ENCODE results near the gene SLC35D3.
A peak's percentile ranks its signal among the peaks of the same experiment; 100 is the strongest.
"Not testable (repeated sequence)": the region's sequence is repeated elsewhere in the genome, so short reads cannot be mapped to it uniquely, and the experiment has no call there.

SLC35D3 gene
- 0 reads per million in 4 donors for total RNA-seq

- DNase-seq = no peak
These were observed at the start of gene SLC35D3 for GRCh38 chr6:136921936-136922684. TSS of gene SLC35D3 (plus strand) at chr6:136922301. CDS start at chr6:136922429, 128 bp downstream.

- no peak for DNase-seq
These were observed 48.4 kb upstream of the SLC35D3 start for GRCh38 chr6:136873748-136874147.

- not testable (repeated sequence) for DNase-seq
These were observed 45.6 kb upstream of the SLC35D3 start for GRCh38 chr6:136876469-136876868.

- no peak for DNase-seq
These were observed 41.2 kb upstream of the SLC35D3 start for GRCh38 chr6:136880748-136881460.

- no peak for DNase-seq
These were observed 36.0 kb upstream of the SLC35D3 start for GRCh38 chr6:136886091-136886490.

- no peak for DNase-seq
These were observed 34.1 kb upstream of the SLC35D3 start for GRCh38 chr6:136887953-136888352.

GRCh38 chr6:136889271-136890193 lies 32.6 kb upstream of the SLC35D3 start:
- no peak for DNase-seq

- DNase-seq = no peak
These were observed 31.8 kb upstream of the SLC35D3 start for GRCh38 chr6:136890194-136890839.

GRCh38 chr6:136890986-136891385 lies 31.1 kb upstream of the SLC35D3 start:
- peak in 1 of 5 donors; percentile 16 for DNase-seq

GRCh38 chr6:136893187-136893586 lies 28.9 kb upstream of the SLC35D3 start:
- peak in 1 of 5 donors; percentile 47 for DNase-seq

- DNase-seq = no peak
These were observed 26.2 kb upstream of the SLC35D3 start for GRCh38 chr6:136895901-136896300.

GRCh38 chr6:136897071-136897470 lies 25.0 kb upstream of the SLC35D3 start:
- DNase-seq = no peak

GRCh38 chr6:136901212-136901784 lies 20.8 kb upstream of the SLC35D3 start:
- no peak for DNase-seq

GRCh38 chr6:136904477-136904876 lies 17.6 kb upstream of the SLC35D3 start:
- DNase-seq = not testable (repeated sequence)

GRCh38 chr6:136914947-136915346 lies 7.2 kb upstream of the SLC35D3 start:
- DNase-seq = no peak

- DNase-seq = no peak
These were observed 3.4 kb upstream of the SLC35D3 start for GRCh38 chr6:136918706-136919105.

GRCh38 chr6:136920216-136920615 lies 1.9 kb upstream of the SLC35D3 start:
- no peak for DNase-seq

- no peak for DNase-seq
These were observed 1.3 kb upstream of the SLC35D3 start for GRCh38 chr6:136920671-136921380.

- no peak for DNase-seq
These were observed 643 bp upstream of the SLC35D3 start for GRCh38 chr6:136921381-136921935.

GRCh38 chr6:136922685-136923006 lies 545 bp downstream of the SLC35D3 start:
- peak in 1 of 5 donors; percentile 23 for DNase-seq

Data from T-helper 1 cell (primary cell).